ENCODE data around the gene SOS1. TPM values are rescaled to one million over a fixed set of nuclear protein-coding genes. Genes with fewer than 3 reads are reported as not detected.
A peak's percentile ranks its signal among the peaks of the same experiment; 100 is the strongest.

The SOS1 gene
- total and polyA plus RNA-seq, 2 of the 13 experiments (the other 11 are each of a cell fraction or from before 2014, with no cell fraction given), result 20.8 to 60.4 TPM

- TF ChIP-seq TCF7L2 (IDR thresholded peaks at IDR 0.05; ENCODE audit: low read depth, low read length), result no peak
- TF ChIP-seq ZNF589 (CRISPR knock-in tag; conservative IDR thresholded peaks at IDR 0.05), result 0 out of 2 replicates have a peak, but pooled peaks have one; percentile 29
- no peak for TF ChIP-seq FOSL1 (CRISPR knock-in tag; IDR thresholded peaks at IDR 0.05; ENCODE audit: borderline replicate concordance)
- TF ChIP-seq ATAD3A (CRISPR knock-in tag; IDR thresholded peaks at IDR 0.05), result peak; percentile 27; the same call in 1 of the 2 replicates
- peak; percentile 97 for TF ChIP-seq GMEB2 (CRISPR knock-in tag; IDR thresholded peaks at IDR 0.05; ENCODE audit: low read depth)
- 0 out of 2 replicates have a peak, but pooled peaks have one; percentile 52 for TF ChIP-seq PRDM4 (CRISPR knock-in tag; IDR thresholded peaks at IDR 0.05; ENCODE audit: borderline replicate concordance)
- TF ChIP-seq ZNF558 (CRISPR knock-in tag; IDR thresholded peaks at IDR 0.05; ENCODE audit: borderline replicate concordance), result peak; percentile 89; the same call in 1 of the 2 replicates
- peak; percentile 96 for TF ChIP-seq MAZ (IDR thresholded peaks at IDR 0.05; ENCODE audit: borderline replicate concordance, low read depth, low read length)
- TF ChIP-seq MAZ (CRISPR knock-in tag; IDR thresholded peaks at IDR 0.05; ENCODE audit: low read depth), result peak; percentile 99
- TF ChIP-seq ZNF33A (CRISPR knock-in tag; IDR thresholded peaks at IDR 0.05; ENCODE audit: borderline replicate concordance), result no peak
- peak; percentile 64; the same call in 1 of the 2 replicates for TF ChIP-seq ZKSCAN1 (IDR thresholded peaks at IDR 0.05; ENCODE audit: low read length)
- TF ChIP-seq NR0B2 (CRISPR knock-in tag; IDR thresholded peaks at IDR 0.05), result peak; percentile 67; the same call in 1 of the 2 replicates
- peak; percentile 20; the same call in 1 of the 2 replicates for TF ChIP-seq ZNF205 (CRISPR knock-in tag; IDR thresholded peaks at IDR 0.05)
- TF ChIP-seq NFE2L1 (CRISPR knock-in tag; IDR thresholded peaks at IDR 0.05; ENCODE audit: borderline replicate concordance), result no peak
- TF ChIP-seq MXI1 (IDR thresholded peaks at IDR 0.05; ENCODE audit: borderline replicate concordance, low read depth, low read length), result peak; percentile 65; the same call in 1 of the 3 replicates
- no peak; the same call in 1 of the 2 replicates for TF ChIP-seq MAFF (IDR thresholded peaks at IDR 0.05; ENCODE audit: low read depth, low read length)
- TF ChIP-seq SNRNP70 (IDR thresholded peaks at IDR 0.05; ENCODE audit: low read depth, low read length), result no peak
- no peak; the same call in 1 of the 2 replicates for TF ChIP-seq PLSCR1 (CRISPR knock-in tag; IDR thresholded peaks at IDR 0.05; ENCODE audit: borderline replicate concordance)
- no peak for TF ChIP-seq NFE2L2 (IDR thresholded peaks at IDR 0.05; ENCODE audit: low read length)
- no peak for TF ChIP-seq RAD51 (IDR thresholded peaks at IDR 0.05; ENCODE audit: borderline replicate concordance)
- TF ChIP-seq ZNF7 (CRISPR knock-in tag; IDR thresholded peaks at IDR 0.05), result no peak; the same call in 1 of the 2 replicates
These were observed 3.3 kb upstream of the SOS1 start (continued) for GRCh38 chr2:39124000-39124745.

Measured in HepG2 (cell line).